Upper lobe of right lung (tissue), 1 donor: ENCODE data around the gene FUS. TPM values are rescaled to one million over a fixed set of nuclear protein-coding genes. Genes with fewer than 3 reads are reported as not detected.

Experiments
- ATAC-seq: fragments of 200-7000 bp; cut with Tn5 transposase; one replicate; pipeline ENCODE4 v1.9.1; 2020; ENCODE audit warnings: mild to moderate bottlenecking, moderate library complexity
- DNase-seq: peaks from one replicate; pipeline ENCODE4 v3.0.0-alpha.2; 2020
- H3K27ac ChIP-seq: fragments of 200-600 bp; one replicate; pipeline ENCODE4 v1.8.0; 2022
- H3K27me3 ChIP-seq: fragments of 200-600 bp; one replicate; pipeline ENCODE4 v1.8.0; 2022; ENCODE audit warnings: mild to moderate bottlenecking
- H3K36me3 ChIP-seq: fragments of 200-600 bp; one replicate; pipeline ENCODE4 v1.8.0; 2022
- H3K4me1 ChIP-seq: fragments of 200-600 bp; one replicate; pipeline ENCODE4 v1.8.0; 2022
- H3K4me3 ChIP-seq: fragments of 200-600 bp; one replicate; pipeline ENCODE4 v1.8.0; 2022; ENCODE audit warnings: mild to moderate bottlenecking
- H3K9me3 ChIP-seq: fragments of 200-600 bp; one replicate; pipeline ENCODE4 v1.8.0; 2022
- CTCF ChIP-seq: fragments of 200-600 bp; IDR thresholded peaks from one replicate; pipeline ENCODE4 v1.8.0; 2022; ENCODE audit warnings: antibody characterized with exemption
- intact Hi-C: fragments of 100-400 bp; cut with DNase I; formaldehyde crosslinking; loops from one replicate; pipeline ENCODE4 v1.11.0; 2022
- long read RNA-seq: library from polyadenylated mRNA; unstranded; transcript quantifications from one replicate; pipeline ENCODE4 v2.0.0, GENCODE V29; 2021
- total RNA-seq: library from RNA; stranded (reverse); fragmentation: NEBNext Ultra II Directional; extraction: Animal tissue kit (Norgen Biotek cat#: 25700); gene quantifications from one replicate; pipeline ENCODE4 v1.2.1, GENCODE V29; 2021
- donor health status: DM: no; HTN: yes; CAD: no; lungs with severe emphysema.

The FUS gene
- 175 TPM for total RNA-seq
- long read RNA-seq, full-length matches to known transcripts: 64 of 88 reads
- long read RNA-seq, partial matches to known transcripts: 15 of 88 reads
- long read RNA-seq, other reads (novel, unspliced or antisense): 9 of 88 reads

- H3K27ac ChIP-seq: peak within 1 kb of the TSS; percentile 96
- peak within 1 kb of the TSS; percentile 83 for H3K4me3 ChIP-seq
- intact Hi-C loops: no loop called here
- DNase-seq: peak; percentile 95
- H3K36me3 ChIP-seq: peaks cover 28% of the 10 kb centered on the region
- peaks cover 33% of the 10 kb centered on the region for H3K4me1 ChIP-seq
- no peaks in the 10 kb centered on the region for H3K9me3 ChIP-seq
- peak; percentile 90 for ATAC-seq
- no peaks in the 10 kb centered on the region for H3K27me3 ChIP-seq
- TF ChIP-seq CTCF: no peak
Measured at GRCh38 chr16:31179747-31180459, at the start of gene FUS. TSS of gene FUS (plus strand) at chr16:31180139. CDS start at chr16:31180215, 76 bp downstream.

GRCh38 chr16:31130336-31130891, 49.5 kb upstream of the FUS start:
- DNase-seq (peak; percentile 77), ATAC-seq (peak; percentile 0)
- peaks cover 40% of the 10 kb centered on the region for H3K36me3 ChIP-seq
- peak overlapping the region; percentile 21 for H3K4me3 ChIP-seq
- no peaks in the 10 kb centered on the region for H3K9me3 ChIP-seq
- H3K27me3 ChIP-seq: no peaks in the 10 kb centered on the region
- TF ChIP-seq CTCF: no peak
- peak overlapping the region; percentile 96 for H3K27ac ChIP-seq
- peaks cover 48% of the 10 kb centered on the region for H3K4me1 ChIP-seq
- intact Hi-C loops: no loop called here

- no peaks in the 10 kb centered on the region for H3K27me3 ChIP-seq
- intact Hi-C loops: no loop called here
- ATAC-seq: peak; percentile 69
- H3K4me1 ChIP-seq: peaks cover 48% of the 10 kb centered on the region
- H3K36me3 ChIP-seq: peaks cover 40% of the 10 kb centered on the region
- H3K9me3 ChIP-seq: no peaks in the 10 kb centered on the region
- TF ChIP-seq CTCF: no peak
- peak overlapping the region; percentile 96 for H3K27ac ChIP-seq
- no peak overlapping the region for H3K4me3 ChIP-seq
- peak; percentile 94 for DNase-seq
Measured at GRCh38 chr16:31130899-31131298, 49.0 kb upstream of the FUS start.

GRCh38 chr16:31131416-31131815, 48.5 kb upstream of the FUS start:
- no peak for TF ChIP-seq CTCF
- ATAC-seq (no peak), DNase-seq (peak; percentile 68)
- Histone ChIP-seq H3K9me3 (no peaks in the 10 kb centered on the region), H3K4me3 (no peak overlapping the region), H3K36me3 (peaks cover 40% of the 10 kb centered on the region), H3K4me1 (peaks cover 48% of the 10 kb centered on the region), H3K27ac (peak overlapping the region; percentile 96), H3K27me3 (no peaks in the 10 kb centered on the region)
- intact Hi-C loops: no loop called here

GRCh38 chr16:31131841-31132271, 48.1 kb upstream of the FUS start:
- peaks cover 48% of the 10 kb centered on the region for H3K4me1 ChIP-seq
- intact Hi-C loops: no loop called here
- DNase-seq: no peak
- no peak for ATAC-seq
- peaks cover 40% of the 10 kb centered on the region for H3K36me3 ChIP-seq
- H3K9me3 ChIP-seq: no peaks in the 10 kb centered on the region
- no peak overlapping the region for H3K27ac ChIP-seq
- no peaks in the 10 kb centered on the region for H3K27me3 ChIP-seq
- no peak for TF ChIP-seq CTCF
- no peak overlapping the region for H3K4me3 ChIP-seq
